ENCODE data around the gene GMEB2. TPM values are rescaled to one million over a fixed set of nuclear protein-coding genes. Genes with fewer than 3 reads are reported as not detected.

GMEB2 gene
- total RNA-seq, 1 donor from 2014 or later = 8.0 TPM

- TF ChIP-seq CTCF (IDR thresholded peaks at IDR 0.05) (no peak), EZH2 (IDR thresholded peaks at IDR 0.05) (no peak), EZH2phosphoT487 (IDR thresholded peaks at IDR 0.05) (no peak)
- Histone ChIP-seq H3K4me2 (no peak overlapping the region), H3K27me3 (peaks cover 9% of the 10 kb centered on the region), H3K79me2 (ENCODE audit: low read depth) (no peaks in the 10 kb centered on the region), H3K9me3 (ENCODE audit: low read depth) (no peaks in the 10 kb centered on the region), H3K4me1 (no peaks in the 10 kb centered on the region), H3K9ac (no peak overlapping the region), H3K4me3 (no peak overlapping the region), H3K27ac (no peak overlapping the region), H3F3A (ENCODE audit: low read depth) (peaks cover 7% of the 10 kb centered on the region), H2AFZ (replicated peaks) (no peak overlapping the region), H3K36me3 (no peaks in the 10 kb centered on the region), H4K20me1 (ENCODE audit: low read depth) (no peaks in the 10 kb centered on the region)
- no peak for DNase-seq (ENCODE audit: low spot score)
- Mint-ChIP-seq H3K4me3 (no peak overlapping the region), H3K4me1 (peaks cover 3% of the 10 kb centered on the region), H3K9me3 (no peaks in the 10 kb centered on the region), H3K36me3 (no peaks in the 10 kb centered on the region), H3K27ac (no peak overlapping the region), H3K27me3 (ENCODE audit: insufficient read depth, low read depth) (peaks cover 4% of the 10 kb centered on the region)
These were observed 56.4 kb downstream of the GMEB2 start for GRCh38 chr20:63570281-63571086.

GRCh38 chr20:63568986-63569949 is 57.6 kb downstream of the GMEB2 start:
- Histone ChIP-seq H3K4me2 (no peak overlapping the region), H3K9me3 (ENCODE audit: low read depth) (no peaks in the 10 kb centered on the region), H3K4me1 (no peaks in the 10 kb centered on the region), H3K4me3 (no peak overlapping the region), H3F3A (ENCODE audit: low read depth) (no peaks in the 10 kb centered on the region), H2AFZ (replicated peaks) (no peak overlapping the region), H3K9ac (no peak overlapping the region), H3K36me3 (no peaks in the 10 kb centered on the region), H3K27ac (no peak overlapping the region), H4K20me1 (ENCODE audit: low read depth) (no peaks in the 10 kb centered on the region), H3K79me2 (ENCODE audit: low read depth) (no peaks in the 10 kb centered on the region), H3K27me3 (peaks cover 9% of the 10 kb centered on the region)
- Mint-ChIP-seq H3K9me3 (no peaks in the 10 kb centered on the region), H3K27ac (no peak overlapping the region), H3K4me1 (no peaks in the 10 kb centered on the region), H3K36me3 (no peaks in the 10 kb centered on the region), H3K4me3 (no peak overlapping the region), H3K27me3 (ENCODE audit: insufficient read depth, low read depth) (peaks cover 3% of the 10 kb centered on the region)
- no peak for DNase-seq (ENCODE audit: low spot score)
- no peak for TF ChIP-seq CTCF (IDR thresholded peaks at IDR 0.05)
- no peak for TF ChIP-seq EZH2 (IDR thresholded peaks at IDR 0.05)
- no peak for TF ChIP-seq EZH2phosphoT487 (IDR thresholded peaks at IDR 0.05)

GRCh38 chr20:63568170-63568981 is 58.5 kb downstream of the GMEB2 start:
- H2AFZ ChIP-seq (replicated peaks) = no peak overlapping the region
- no peaks in the 10 kb centered on the region for H3K4me1 ChIP-seq
- peaks cover 5% of the 10 kb centered on the region for H3K27me3 ChIP-seq
- H3K36me3 ChIP-seq = no peaks in the 10 kb centered on the region
- no peaks in the 10 kb centered on the region for H3K36me3 Mint-ChIP-seq
- H3K4me1 Mint-ChIP-seq = no peaks in the 10 kb centered on the region
- no peak overlapping the region for H3K27ac Mint-ChIP-seq
- no peak overlapping the region for H3K9ac ChIP-seq
- DNase-seq (ENCODE audit: low spot score) = no peak
- H3K27me3 Mint-ChIP-seq (ENCODE audit: insufficient read depth, low read depth) = peaks cover 3% of the 10 kb centered on the region
- no peaks in the 10 kb centered on the region for H3K9me3 Mint-ChIP-seq
- no peak overlapping the region for H3K4me2 ChIP-seq
- no peak overlapping the region for H3K4me3 Mint-ChIP-seq
- no peaks in the 10 kb centered on the region for H3F3A ChIP-seq (ENCODE audit: low read depth)
- no peaks in the 10 kb centered on the region for H3K79me2 ChIP-seq (ENCODE audit: low read depth)
- no peak overlapping the region for H3K27ac ChIP-seq
- no peaks in the 10 kb centered on the region for H4K20me1 ChIP-seq (ENCODE audit: low read depth)
- H3K9me3 ChIP-seq (ENCODE audit: low read depth) = no peaks in the 10 kb centered on the region
- TF ChIP-seq EZH2 (IDR thresholded peaks at IDR 0.05) (no peak), CTCF (IDR thresholded peaks at IDR 0.05) (no peak), EZH2phosphoT487 (IDR thresholded peaks at IDR 0.05) (no peak)
- H3K4me3 ChIP-seq = no peak overlapping the region
